Activated CD4-positive, alpha-beta T cell treated with anti-CD3 and anti-CD28 coated beads for 1 hour (primary cell): ENCODE data around the gene NCAPH2.

Experiments
- DNase-seq: peaks from one replicate; pipeline ENCODE4 v3.0.0-alpha.2; 2020

NCAPH2 gene

GRCh38 chr22:50550395-50550794 is 42.4 kb downstream of the NCAPH2 start:
- DNase-seq, result no peak

GRCh38 chr22:50551160-50551752 is 43.2 kb downstream of the NCAPH2 start:
- no peak for DNase-seq

GRCh38 chr22:50553310-50553709 is 45.3 kb downstream of the NCAPH2 start:
- no peak for DNase-seq

GRCh38 chr22:50556703-50557102 is 48.7 kb downstream of the NCAPH2 start:
- no peak for DNase-seq

- DNase-seq, result no peak
Observed at GRCh38 chr22:50560034-50560433, 52.0 kb downstream of the NCAPH2 start.

GRCh38 chr22:50561401-50562358 is 53.7 kb downstream of the NCAPH2 start:
- DNase-seq, result no peak

GRCh38 chr22:50562523-50563412 is 54.7 kb downstream of the NCAPH2 start, which contains the start of gene SYCE3:
SYCE3 (minus strand) TSS chr22:50562919; CDS start chr22:50556405, 6,514 bp downstream.
- DNase-seq, result peak; percentile 96

- DNase-seq, result no peak
Observed at GRCh38 chr22:50563413-50564160, 55.6 kb downstream of the NCAPH2 start.

- no peak for DNase-seq
Observed at GRCh38 chr22:50564289-50564688, 56.3 kb downstream of the NCAPH2 start.

- no peak for DNase-seq
Observed at GRCh38 chr22:50567721-50568252, 59.8 kb downstream of the NCAPH2 start.

- DNase-seq, result no peak
Observed at GRCh38 chr22:50568626-50569025, 60.6 kb downstream of the NCAPH2 start.

GRCh38 chr22:50569041-50569459 is 61.0 kb downstream of the NCAPH2 start:
- DNase-seq, result no peak

GRCh38 chr22:50569896-50570535 is 62.0 kb downstream of the NCAPH2 start:
- no peak for DNase-seq

GRCh38 chr22:50570861-50571260 is 62.8 kb downstream of the NCAPH2 start:
- no peak for DNase-seq

- DNase-seq, result no peak
Observed at GRCh38 chr22:50571264-50572175, 63.5 kb downstream of the NCAPH2 start.

- DNase-seq, result no peak
Observed at GRCh38 chr22:50572965-50573364, 64.9 kb downstream of the NCAPH2 start.

- no peak for DNase-seq
Observed at GRCh38 chr22:50573491-50574382, 65.7 kb downstream of the NCAPH2 start.

GRCh38 chr22:50574383-50574755 is 66.3 kb downstream of the NCAPH2 start:
- no peak for DNase-seq
